NCI-H69 (cell line): Measurements from ENCODE around the gene HAUS3.
"Not testable (repeated sequence)": the region's sequence is repeated elsewhere in the genome, so short reads cannot be mapped to it uniquely, and the experiment has no call there.

ENCODE experiments used
- DNase-seq: peaks from one replicate; lab custom pipeline; 2025; lab: John Stamatoyannopoulos, UW

HAUS3 gene

DNA sequence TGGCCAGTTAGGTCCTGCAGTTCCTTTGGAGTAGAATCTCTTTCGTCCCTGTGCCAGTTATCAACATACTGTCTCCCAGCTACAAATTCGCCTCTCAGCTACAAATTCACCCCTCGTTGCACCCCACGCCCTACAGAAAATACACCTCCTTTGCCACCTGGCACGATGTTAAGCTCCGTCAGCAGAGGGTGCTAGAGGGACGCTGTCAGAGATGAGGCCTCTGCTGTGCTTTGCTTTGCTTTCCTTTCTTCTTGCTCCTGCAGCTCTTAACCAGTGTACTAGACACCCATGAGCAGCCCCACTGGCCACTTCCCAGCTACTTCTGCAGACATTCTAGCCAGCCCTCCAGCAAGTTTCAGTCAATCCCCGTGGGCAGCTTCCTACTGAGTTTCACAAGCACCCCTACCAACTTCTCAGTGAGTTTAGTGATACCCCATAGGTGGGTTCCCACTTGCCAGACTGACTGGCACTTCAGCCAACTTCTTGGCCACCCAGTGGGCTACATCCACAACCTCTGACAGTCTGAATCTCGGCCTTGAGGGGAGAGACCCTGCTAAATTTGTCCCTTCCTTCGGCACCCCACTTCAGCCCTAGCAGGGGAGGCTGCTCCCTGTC lies 21.8 kb downstream of the HAUS3 start:
- DNase-seq = peak; percentile 71

DNA sequence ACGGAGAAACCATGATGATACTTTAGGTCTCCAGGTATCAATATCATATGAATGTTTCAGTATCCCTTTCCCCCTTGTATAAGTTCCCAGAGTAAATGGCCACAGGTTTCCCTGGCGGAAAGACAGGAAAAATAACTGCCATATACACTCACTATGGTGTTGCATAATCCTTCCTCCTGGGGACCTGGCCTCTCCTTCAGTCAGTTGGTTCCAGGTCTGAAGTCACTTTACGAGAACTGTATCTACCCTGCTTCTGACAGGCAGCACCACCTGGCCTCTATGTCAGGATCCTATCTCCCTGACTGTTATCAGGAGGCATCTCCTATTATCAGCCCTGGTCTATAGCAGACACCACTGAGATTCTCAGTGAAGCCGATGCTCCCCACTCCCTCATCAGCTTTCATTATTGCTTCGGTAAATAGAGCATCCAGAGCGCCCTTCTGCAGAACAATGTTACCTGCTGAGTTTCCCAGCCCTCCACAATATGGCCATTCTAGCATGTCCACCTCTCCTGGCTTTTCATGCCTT lies 22.6 kb downstream of the HAUS3 start:
- peak; percentile 11 for DNase-seq

DNA sequence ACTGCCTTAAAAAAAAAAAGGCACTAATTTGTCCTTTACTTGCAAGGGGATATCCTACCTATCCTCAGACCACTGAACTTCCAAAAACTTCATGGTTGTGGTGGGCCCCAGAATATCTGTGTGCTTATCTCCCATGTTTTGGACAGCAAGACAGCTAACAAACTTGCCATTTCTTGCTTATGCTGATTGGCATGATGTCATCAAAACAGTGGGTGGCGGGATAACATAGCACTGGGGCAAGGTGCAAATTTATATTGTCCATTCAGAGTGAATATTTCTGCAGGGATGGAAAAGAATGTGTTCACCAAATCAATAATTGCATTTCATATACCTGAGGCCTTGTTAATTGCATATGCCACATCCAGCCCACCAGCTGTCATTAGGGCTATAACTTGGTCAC lies 23.5 kb downstream of the HAUS3 start:
- DNase-seq = no peak

DNA sequence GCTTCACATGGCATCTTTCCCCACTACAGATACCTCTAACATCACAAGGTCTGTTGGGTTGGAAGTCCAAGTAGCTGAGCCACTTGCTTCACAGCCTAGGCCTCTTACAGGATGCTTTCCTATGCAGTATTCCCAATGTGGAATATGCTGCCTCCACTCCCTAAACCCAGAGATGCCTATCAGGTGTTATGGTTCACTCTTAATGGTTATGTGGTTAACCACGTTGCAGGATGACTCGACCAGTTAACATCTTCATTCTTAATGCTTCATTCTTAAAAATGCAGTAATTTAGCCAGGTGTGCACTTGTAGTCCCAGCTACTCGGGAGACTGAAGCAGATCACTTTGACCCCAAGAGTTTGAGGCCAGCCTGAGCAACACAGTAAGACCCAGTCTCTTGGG lies 24.2 kb downstream of the HAUS3 start:
- no peak for DNase-seq

DNA sequence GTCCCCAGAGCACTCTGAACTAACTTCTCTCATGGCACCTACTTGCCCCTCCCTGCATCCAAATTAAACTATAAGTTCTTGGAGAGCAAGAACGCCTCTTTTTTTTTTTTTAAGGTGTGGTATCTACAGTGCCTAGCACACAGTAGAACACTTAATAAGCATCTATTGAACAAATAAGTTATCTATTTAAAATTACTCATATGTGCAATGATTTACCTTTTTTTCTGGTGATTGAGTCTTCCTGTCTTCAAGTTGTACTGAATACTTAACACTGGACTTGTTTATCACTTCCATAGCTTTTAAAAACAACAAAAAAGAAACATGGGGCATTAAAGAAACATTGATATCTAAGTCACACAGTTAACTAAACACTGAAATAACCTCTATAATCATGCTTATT lies 29.1 kb downstream of the HAUS3 start:
- DNase-seq = no peak

DNA sequence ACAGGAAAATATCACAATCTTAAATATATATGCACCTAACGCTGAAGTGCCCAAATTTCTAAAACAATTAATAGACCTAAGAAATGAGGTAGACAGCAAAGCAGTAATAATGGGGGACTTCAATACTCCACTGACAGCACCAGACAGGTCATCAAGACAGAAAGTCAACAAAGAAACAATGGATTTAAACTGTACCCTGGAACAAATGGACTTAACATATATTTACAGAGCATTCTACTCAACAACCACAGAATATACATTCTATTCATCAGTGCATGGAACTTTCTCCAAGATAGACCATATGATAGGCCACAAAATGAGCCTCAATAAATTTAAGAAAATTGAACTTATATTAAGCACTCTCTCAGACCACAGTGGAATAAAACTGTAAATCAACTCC lies 39.1 kb downstream of the HAUS3 start:
- not testable (repeated sequence) for DNase-seq

DNA sequence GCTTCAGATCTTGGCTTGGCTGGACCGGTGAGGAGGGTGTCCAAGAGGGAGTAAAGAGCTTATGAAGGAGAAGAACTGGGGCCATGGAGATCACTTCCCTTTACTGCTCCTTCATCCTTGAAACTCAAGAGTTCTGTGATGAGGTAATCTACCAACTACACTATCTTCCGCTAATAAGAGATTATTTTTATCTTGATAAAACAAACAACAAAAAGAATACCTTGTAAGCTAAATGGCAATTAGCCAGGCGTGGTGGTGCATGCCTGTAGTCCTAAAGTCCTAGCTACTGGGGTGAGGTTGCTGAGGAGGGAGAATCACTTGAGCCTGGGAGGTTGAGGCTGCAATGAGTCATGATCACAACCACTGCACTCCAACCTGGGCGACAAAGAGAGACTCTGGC lies 47.4 kb downstream of the HAUS3 start:
- no peak for DNase-seq

DNA sequence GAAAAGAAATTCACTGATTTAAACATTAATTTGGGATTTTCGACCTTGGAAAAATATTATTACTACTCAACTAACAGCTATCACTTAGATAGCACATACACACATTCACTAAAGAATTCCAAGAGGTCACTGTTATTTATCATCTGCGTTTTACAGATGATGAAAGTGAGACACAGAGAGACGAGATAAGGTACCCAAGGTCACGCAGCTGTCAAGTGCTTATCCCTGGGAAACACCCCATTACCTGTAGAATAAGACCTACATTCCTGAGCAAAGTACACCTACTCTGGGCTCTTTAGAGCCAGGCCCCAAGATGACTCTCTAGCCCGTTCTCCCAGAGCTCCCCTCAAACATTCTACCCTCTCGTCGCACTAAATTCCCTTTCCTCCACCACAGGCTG lies 48.6 kb downstream of the HAUS3 start:
- no peak for DNase-seq

DNA sequence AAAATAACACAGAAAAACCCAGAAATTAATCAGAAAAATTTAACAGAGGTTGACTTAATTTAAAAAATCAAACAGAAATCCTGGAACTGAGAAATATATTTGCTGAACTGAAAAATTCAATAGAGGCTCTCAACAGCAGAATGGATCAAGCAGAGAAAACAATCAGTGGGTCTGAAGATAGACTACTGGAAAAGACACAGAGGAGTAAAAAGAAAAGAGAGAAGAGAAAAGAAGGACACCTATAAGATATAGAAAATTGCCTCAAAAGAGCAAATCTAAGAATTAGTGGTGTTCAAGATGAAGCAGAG lies 55.1 kb downstream of the HAUS3 start:
- no peak for DNase-seq

DNA sequence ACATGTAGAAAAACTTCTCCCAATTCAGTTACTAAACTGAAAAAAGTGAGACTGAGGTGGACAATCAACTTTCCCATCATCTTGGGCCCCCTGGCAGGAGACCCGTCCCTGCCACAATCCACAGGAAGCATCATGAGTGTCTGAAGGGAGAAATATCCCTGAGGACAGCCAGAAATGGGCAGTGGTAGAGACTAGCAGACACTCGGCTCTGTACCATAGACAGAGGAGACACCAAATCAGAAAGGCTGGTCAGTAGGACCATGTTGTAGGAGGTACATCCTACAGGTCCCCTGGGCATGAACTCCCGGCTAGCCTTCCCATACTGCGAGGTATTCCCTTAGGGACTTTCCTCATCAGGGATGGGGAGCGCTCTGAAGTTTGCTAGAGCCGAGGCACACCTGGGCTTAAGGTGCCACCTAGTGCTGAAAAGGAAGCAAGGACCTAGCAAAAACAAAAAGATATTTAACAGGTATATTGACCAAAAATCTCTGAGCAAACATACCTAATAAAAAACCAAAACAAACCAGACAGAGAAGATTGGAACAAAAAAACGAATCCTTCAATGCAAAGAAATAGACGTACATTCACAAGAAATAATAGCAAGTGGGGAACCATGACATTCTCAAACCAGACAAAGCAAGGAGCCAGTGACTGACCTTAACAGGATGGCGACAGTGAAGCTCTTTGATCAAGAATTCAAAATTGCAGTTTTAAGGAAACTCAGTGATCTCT lies 55.6 kb downstream of the HAUS3 start:
- DNase-seq = peak; percentile 68

DNA sequence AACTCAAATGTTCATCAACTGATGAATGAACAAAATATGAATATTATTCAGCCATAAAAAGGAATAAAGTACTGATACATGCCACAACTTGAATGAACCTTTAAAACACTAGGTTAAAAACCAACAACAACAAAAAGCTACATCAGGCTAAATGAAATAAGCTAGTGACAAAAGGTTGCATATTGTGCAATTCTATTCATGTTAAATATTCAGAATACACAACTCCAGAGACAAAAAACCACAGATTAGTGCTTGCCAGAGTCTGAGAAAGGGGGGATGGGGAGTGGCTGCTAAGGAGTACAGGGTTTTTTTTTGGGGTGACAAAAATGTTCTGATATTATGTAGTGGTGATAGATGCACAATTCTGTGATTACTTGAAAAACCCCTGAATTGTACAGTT lies 58.5 kb downstream of the HAUS3 start:
- no peak for DNase-seq

DNA sequence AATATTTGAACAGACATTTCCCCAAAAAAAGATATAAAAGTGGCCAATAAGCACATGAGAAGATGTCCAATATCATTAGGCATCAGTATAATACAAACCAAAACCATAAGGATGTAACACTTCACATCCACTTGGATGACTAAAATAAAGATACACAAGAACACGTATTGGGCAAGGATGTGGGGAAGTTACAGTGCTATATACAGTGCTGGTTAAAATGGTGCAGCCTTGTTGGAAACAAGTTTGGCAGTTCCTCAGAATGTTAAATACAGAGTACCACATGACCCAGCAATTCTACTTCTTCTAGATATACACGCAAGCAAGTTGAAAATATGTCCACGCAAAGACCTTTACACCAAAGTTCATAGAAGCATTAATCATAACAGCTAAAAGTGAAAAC lies 58.9 kb downstream of the HAUS3 start:
- no peak for DNase-seq

DNA sequence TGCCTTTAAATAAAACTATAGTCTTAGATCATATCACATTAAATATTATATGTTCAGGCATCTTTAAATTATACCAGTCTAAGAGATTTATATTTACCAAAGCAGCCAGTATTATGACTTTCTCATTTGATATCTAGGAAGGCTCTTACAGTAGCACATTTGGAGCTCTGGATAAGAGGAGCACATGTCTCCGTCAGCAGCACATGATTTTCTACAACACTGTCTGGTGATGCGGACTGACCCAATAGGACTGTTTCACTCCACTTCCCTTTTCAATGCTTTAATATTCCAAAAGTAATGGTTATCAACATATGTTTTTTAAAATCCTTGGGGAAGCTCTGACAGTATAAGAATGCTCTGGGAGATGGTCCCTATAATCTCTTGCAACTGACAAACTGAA lies 61.5 kb downstream of the HAUS3 start:
- DNase-seq = no peak

DNA sequence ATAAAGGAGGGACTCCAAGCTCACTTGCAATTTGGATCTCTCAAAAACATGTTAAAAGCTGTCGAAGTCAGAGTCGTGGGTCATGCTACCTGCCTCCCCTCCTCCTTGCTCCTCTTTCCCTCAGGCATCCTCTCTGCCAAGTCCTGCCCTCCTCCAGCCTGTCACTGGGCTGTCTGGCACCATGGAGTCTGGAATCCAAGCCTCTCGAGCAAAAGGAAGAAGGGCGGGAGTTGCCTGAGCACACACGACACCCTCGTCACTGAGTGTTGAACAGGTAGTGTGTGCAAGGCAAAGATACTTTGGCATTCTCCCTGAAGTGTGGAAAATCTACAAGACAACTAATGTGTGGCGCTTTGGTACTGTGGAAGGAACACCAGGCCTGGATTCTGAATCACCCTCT lies 62.2 kb downstream of the HAUS3 start:
- DNase-seq = peak; percentile 21

DNA sequence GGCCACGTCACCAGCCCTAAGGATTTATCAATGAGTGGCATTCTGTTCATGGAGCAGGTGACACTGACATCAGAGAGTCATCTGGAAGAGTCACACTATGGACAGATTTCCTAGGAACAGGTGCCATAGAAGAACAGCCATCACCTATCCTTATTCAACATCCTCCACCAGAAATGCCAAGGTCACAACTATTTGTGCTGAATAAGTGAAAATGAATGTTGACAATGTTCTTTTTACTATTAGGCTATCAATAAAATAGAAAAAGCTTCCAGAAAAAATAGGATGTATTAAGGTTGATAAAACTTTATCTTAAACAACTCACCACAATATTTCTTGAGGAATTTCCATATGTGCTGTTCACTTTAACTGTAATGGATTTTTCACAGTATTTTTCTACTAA lies 62.9 kb downstream of the HAUS3 start:
- DNase-seq = no peak
